Right forelimb (tissue), 1 donor: ENCODE data around the gene NCAPD3.

Experiments used
- DNase-seq: peaks from one replicate; pipeline ENCODE4 v3.0.0-alpha.2; 2018

The NCAPD3 gene

GRCh38 chr11:134253188-134253993 lies 29.6 kb upstream of the NCAPD3 start, which contains the start of the genes ACAD8 and THYN1:
Gene ACAD8 (plus strand): TSS chr11:134253568. CDS start chr11:134253601, 33 bp downstream.
Gene THYN1 (minus strand): TSS chr11:134253352. CDS start chr11:134252882, 470 bp downstream.
- peak; percentile 97 for DNase-seq

GRCh38 chr11:134252346-134253187 lies 28.8 kb upstream of the NCAPD3 start:
- DNase-seq, result peak; percentile 58

GRCh38 chr11:134250675-134251074 lies 26.9 kb upstream of the NCAPD3 start:
- no peak for DNase-seq

GRCh38 chr11:134250246-134250645 lies 26.5 kb upstream of the NCAPD3 start:
- no peak for DNase-seq

- no peak for DNase-seq
Observed at GRCh38 chr11:134248910-134249480, 25.2 kb upstream of the NCAPD3 start.

- DNase-seq, result no peak
Observed at GRCh38 chr11:134246678-134247077, 22.9 kb upstream of the NCAPD3 start.

GRCh38 chr11:134246100-134246499 lies 22.3 kb upstream of the NCAPD3 start:
- no peak for DNase-seq

GRCh38 chr11:134245434-134245833 lies 21.7 kb upstream of the NCAPD3 start:
- no peak for DNase-seq

- no peak for DNase-seq
Observed at GRCh38 chr11:134244593-134244992, 20.8 kb upstream of the NCAPD3 start.

GRCh38 chr11:134243913-134244312 lies 20.1 kb upstream of the NCAPD3 start:
- DNase-seq, result no peak

- no peak for DNase-seq
Observed at GRCh38 chr11:134242376-134242775, 18.6 kb upstream of the NCAPD3 start.

GRCh38 chr11:134240592-134240991 lies 16.8 kb upstream of the NCAPD3 start:
- DNase-seq, result no peak

- DNase-seq, result no peak
Observed at GRCh38 chr11:134238956-134239355, 15.2 kb upstream of the NCAPD3 start.

GRCh38 chr11:134237557-134237922 lies 13.8 kb upstream of the NCAPD3 start:
- no peak for DNase-seq

GRCh38 chr11:134236834-134237556 lies 13.2 kb upstream of the NCAPD3 start:
- no peak for DNase-seq

GRCh38 chr11:134235399-134235798 lies 11.6 kb upstream of the NCAPD3 start:
- no peak for DNase-seq

GRCh38 chr11:134233729-134234179 lies 10.0 kb upstream of the NCAPD3 start:
- no peak for DNase-seq

GRCh38 chr11:134231958-134232659 lies 8.3 kb upstream of the NCAPD3 start:
- no peak for DNase-seq

- no peak for DNase-seq
Observed at GRCh38 chr11:134230339-134230738, 6.6 kb upstream of the NCAPD3 start.

- no peak for DNase-seq
Observed at GRCh38 chr11:134229126-134229790, 5.5 kb upstream of the NCAPD3 start.

GRCh38 chr11:134228625-134229024 lies 4.9 kb upstream of the NCAPD3 start:
- no peak for DNase-seq
